GM18870 (cell line): ENCODE measurements around the gene CADM1.

Experiments used
- ATAC-seq: cut with Tn5 transposase; IDR thresholded peaks from one replicate; pipeline ENCODE4 v1.9.1; 2021; ENCODE audit warnings: moderate library complexity; ENCODE audit not compliant: unreplicated experiment

Gene CADM1

DNA sequence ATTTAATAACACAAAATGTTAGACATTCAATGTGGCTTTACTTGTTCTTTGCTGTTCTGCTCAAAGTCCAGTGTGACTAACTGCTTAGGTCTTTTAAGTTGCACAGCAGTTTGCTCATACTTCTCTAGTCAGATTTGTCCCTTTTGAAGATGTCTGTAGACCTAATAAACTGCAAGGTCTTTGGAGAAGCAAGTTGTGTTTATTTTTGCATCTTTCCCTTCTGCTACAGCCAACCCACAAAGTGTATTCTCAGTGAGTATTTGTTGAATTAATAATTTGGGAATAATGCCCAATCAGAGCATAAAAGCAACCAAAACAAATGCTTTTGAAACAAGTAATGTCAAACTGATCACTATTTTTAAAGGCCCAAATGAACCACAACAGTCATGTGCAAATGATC lies 312.5 kb downstream of the CADM1 start:
- ATAC-seq: no peak

DNA sequence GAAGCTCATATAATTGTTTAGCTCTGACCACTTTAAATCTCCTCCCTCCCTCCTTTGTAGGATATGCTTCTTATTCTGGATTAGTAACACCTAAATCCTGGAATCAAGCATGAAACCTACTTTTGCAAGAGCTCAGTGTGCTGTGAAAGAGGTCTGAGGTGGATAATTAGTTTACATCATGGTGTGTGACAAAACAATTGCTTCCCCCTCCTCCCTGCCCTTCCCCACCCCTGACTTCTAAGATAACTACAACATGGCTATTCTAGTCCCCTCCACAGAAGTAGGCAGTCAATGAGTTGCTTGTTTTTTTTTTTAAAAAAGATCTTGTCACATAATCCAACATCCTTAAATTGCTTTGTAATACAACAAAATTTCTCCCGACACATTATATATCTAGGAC lies 314.0 kb downstream of the CADM1 start:
- ATAC-seq: no peak

DNA sequence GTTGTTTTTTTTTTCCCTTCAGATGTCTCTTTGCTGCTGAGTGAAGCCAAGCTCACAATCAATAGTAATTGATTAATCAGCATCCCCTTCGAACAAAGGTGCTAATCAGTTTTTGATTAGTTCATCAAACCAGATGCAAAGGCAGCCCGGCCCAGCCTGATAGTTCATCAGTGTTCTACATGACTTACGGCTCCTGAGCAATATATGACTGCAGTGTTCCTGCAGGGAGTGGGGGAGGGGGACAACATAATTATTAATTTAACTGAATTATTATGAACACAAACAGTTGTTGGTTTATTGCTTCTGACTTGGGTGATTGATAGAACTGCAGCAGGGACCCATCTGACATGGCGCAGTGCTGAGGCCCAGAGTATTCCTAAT lies 315.3 kb downstream of the CADM1 start:
- no peak for ATAC-seq

DNA sequence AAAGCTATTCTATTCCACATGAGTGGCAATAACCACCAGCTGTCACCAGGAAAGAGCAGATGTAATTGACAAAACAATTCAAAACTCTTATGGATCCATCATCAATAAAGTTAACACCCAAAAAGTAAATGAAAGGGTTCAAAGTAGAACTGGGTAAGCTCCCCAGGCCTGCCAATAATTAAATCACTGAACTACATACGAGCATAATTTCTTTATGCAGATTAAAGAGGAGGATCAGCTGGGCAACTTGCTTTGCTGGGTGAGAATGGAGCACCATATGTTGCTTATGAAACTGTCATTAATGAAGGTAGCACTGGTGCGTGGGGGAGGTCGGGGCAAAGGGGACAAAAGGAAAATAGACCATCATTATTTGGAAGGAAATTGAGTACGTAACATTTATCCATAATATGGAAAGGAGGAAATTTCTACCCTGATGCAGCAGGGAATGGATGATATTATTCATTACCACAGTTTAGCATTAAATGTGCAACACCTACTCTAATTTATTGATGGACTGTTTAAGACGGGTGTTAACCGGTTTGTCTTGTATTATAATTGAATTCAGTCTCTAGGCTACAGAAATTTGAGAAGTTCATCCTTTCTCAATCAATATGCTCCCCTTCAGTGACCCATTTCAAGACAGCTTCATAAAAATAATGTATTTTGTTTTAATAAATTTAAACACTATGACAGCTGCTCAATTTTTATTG lies 315.9 kb downstream of the CADM1 start:
- no peak for ATAC-seq

DNA sequence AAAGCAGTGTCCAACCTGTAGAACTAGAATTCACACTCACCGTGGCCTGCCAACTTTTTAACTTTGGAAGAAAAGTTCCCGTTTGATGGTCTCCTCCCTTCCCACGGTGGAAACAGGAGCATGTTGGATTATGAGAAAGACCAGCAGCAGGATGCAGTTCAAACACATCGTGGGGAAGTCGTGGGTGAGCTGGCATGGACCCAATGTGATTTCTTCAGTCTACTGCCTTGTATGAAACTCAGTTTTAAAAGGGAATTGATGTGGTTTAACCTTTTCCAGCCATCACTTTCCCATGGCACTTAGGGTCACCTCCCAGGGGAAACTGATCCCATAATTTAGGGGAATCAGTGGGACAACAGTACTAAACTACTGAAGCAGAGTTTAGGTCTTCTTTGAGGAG lies 318.3 kb downstream of the CADM1 start:
- ATAC-seq: no peak

DNA sequence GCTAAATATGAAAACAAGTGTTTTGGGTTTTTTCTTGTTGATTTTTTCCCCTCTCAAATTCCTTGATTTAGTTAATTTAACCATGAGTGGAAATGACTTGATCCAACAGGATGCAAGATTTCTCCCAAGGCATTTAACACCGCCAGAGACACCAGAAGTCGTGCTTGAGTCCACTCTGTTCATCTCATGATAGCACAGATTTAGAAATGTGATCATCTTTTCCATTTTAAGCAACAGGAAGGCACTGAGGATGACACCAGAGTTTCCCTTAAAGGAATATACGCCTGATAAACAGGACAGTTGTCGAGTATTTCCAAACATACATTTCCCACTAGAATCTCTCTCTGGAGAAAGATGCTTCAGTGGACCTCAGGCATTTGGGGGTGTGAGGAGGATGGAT lies 318.7 kb downstream of the CADM1 start:
- no peak for ATAC-seq

DNA sequence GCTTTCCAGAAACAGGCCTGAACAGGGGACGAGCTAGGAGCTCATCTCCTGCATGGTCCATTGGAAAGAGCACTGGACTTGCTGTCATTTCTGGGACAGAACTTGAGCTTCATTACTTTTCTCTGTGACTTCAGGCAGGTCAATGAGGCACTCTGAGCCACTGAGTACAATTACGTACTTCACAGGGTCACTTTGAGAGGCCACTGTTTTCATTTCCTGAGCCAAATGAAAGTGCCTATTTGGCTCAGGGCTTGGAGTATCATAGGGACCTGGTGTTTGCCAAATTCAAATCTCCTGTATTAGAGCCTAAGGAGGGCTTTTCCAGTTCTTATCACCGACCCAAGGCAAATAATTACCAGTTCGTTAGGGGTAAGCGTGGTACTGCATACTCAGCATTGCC lies 319.3 kb downstream of the CADM1 start:
- ATAC-seq: no peak

- ATAC-seq: no peak
Observed at GRCh38 chr11:115183830-115184229, 320.4 kb downstream of the CADM1 start.

- ATAC-seq: no peak
Observed at GRCh38 chr11:115183136-115183535, 321.1 kb downstream of the CADM1 start.

DNA sequence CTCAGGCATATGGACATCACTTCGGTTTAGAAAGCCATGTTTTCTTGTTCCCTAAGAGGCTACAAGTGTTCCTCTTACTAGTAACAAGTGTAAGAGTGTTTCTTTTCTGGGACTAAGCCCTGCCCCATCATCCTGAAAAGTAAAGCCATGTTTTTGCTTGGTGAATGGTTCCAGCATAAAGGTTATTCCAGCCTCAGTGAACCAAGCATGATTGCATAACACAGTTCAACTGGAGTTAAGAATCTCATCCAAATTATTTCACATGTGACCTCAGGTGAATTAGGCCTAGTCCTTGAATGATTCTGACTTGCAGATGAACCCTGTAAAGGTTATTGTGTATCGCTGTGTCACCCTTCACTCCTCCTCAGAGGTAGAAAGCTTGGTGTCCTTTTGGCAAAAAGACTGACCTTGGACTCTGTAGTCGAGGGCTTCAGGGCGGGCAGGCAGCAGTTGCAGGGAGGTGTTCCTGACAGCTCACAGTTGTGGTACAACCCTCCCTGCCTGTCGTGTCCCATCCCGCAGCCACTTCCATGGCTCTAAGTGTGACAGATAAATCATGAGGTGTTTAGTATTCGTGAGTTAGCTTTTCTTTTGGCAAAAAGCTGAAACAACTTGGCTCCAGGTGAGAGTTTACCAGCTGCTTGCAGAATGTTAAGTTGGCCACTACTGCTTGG lies 321.8 kb downstream of the CADM1 start:
- no peak for ATAC-seq

DNA sequence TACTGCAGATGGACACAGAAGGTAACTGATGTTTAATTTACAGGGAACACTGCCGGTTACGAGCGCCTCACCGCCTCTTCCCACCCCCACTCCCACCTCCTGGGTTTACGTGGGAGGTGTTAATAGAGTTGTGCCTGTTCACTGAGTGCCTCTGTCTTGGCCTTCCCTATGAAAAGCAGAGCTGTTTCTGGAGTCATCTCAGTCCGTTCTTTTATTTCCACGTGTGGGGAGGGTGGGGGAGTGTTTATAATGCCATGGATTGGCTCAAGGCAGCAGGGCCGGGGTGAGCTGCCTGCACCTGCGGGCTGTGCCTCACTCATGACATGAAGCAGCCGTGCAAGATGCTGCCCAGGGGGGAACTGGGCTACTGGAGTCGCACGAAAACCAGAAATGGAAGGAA lies 322.7 kb downstream of the CADM1 start:
- ATAC-seq: no peak

- ATAC-seq: no peak
Observed at GRCh38 chr11:115180272-115180671, 323.9 kb downstream of the CADM1 start.

DNA sequence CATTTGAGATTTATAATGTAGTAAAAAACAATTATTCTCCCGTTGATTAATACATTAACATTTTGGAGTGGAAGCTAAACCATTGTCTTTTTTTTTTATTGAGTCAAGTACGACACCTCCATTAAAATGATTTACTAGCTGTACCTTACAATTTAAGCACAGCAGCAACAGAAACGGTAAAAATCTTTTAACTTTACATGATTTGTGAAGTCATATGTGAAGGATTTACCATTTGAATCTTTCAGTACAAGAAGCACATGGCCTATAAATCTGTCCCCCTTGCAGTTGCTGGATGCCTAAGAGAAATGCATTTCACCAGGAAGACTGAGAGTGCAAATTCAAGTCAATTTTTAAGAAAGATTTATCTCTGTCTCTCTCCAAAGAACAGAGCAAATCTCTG lies 324.6 kb downstream of the CADM1 start:
- no peak for ATAC-seq

GRCh38 chr11:115178705-115179104 lies 325.5 kb downstream of the CADM1 start:
- ATAC-seq: no peak

DNA sequence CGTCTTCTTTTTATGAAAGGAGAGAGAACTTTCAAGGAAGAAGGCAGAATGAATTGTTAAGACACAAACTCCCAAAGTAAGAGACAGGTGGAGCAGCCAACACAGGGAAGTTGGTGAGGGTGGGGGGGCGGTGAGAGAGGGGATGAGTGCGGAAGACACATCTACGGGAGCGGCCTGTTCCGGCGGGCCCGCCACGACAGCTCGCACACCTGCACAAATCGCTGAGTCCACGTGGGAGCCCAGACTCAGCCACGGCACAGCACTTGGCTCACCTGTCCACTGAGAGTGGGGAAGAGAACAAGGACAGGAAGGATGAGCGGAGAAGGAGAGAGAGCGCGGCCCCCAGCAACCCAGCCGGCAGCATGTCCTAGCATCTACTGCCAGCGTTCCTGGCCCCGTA lies 331.1 kb downstream of the CADM1 start:
- no peak for ATAC-seq

- no peak for ATAC-seq
Observed at GRCh38 chr11:115170133-115170815, 333.9 kb downstream of the CADM1 start.

DNA sequence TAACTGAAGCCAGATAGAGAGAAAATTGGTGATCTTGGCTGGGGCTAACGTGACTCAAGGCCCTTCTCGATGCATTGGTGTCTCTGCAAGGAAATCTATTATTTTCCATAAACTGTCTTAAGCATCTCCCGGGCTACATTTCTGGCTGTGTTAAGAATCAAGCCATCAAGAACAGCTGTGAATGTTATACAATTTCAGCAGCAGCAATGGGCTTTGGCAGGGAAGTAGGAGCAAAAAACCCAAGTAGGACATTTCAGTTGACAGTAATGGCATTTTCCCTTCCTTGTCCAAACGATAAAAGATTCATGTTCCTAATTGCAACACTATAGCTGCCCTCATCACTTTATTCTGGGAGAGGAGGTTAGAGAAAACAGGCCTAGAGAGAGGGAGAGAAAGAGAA lies 335.0 kb downstream of the CADM1 start:
- no peak for ATAC-seq

DNA sequence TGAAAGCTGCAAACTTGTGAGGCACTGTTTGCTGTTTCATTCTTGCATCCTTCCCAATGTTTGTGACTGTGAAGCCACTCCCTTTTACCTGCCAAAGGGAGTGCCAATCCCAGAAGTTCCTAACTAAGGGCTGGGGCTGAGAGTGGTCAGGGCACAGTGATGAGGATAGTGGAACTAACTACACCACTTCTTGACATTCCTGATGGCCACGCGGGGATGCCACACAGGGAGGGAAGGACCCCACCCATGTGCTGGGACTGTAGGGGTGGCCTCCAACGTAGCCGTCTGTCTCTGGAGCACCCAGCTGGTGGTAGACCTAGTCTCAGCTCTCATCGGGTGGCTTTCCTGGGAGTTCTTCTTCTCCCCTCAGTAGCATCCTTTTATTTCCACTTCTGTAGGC lies 335.5 kb downstream of the CADM1 start:
- ATAC-seq: no peak

GRCh38 chr11:115168229-115168671 lies 336.0 kb downstream of the CADM1 start:
- ATAC-seq: no peak

DNA sequence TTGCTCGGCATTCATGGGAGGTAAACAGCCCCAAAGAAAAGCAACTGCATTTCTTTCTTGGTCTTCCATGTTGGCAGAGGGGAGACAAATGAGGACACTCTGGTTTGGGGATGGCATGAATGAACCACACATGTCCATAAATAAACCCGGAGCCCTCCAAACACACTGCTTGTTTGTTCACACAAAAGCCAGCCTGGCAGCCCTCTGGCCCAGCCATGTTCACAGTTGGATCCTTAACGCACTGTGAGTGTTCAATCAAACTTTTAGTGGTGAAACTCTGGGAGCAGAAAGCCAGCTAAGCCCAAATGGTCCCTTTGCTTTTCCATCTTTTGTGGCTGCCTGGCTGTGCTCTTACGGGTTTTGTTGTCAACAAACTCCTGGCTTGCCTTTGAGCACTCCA lies 336.8 kb downstream of the CADM1 start:
- ATAC-seq: no peak

GRCh38 chr11:115166820-115167219 lies 337.4 kb downstream of the CADM1 start:
- no peak for ATAC-seq

DNA sequence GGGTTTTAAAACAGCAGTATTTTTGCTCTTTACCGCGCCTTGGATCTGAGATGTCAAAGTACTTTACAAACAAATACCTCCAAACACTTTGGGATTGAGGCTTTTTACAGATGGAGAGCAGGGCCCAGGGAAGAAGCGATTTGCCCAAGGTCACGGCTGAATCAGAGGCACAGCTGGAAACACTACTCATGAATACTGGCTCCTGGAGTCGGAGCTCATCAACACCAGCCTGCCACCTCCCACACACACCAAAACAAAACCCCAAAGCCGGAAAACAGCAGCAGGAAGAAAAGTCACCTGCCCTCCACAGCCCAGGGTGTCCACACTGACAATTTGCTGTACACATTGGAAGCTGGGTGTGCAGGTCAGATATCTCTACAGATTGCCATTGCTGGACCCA lies 339.4 kb downstream of the CADM1 start:
- no peak for ATAC-seq
